Panc1 (cell line): ENCODE data around the gene KIF25. TPM values are rescaled to one million over a fixed set of nuclear protein-coding genes. Genes with fewer than 3 reads are reported as not detected.

Experiments used
- ATAC-seq: fragments of 200-7000 bp; cut with Tn5 transposase; 2 replicates; pipeline ENCODE4 v1.9.1; 2020; ENCODE audit warnings: mild to moderate bottlenecking, moderate library complexity
- BruUV-seq: library from RNA; stranded (reverse); fragments of 400-500 nt; replicated peaks from 2 replicates; lab custom pipeline; 2021; lab: Mats Ljungman, UMichigan
- CTCF ChIA-PET: fragments of 300-600 bp; sonication (Branson Sonifier 250); formaldehyde crosslinking; loops from one replicate; lab custom pipeline; 2022; ENCODE audit warnings: antibody characterized with exemption; lab: Charles Lee
- POLR2A ChIA-PET: fragments of 300-600 bp; sonication (Branson Sonifier 250); formaldehyde crosslinking; loops from one replicate; lab custom pipeline; 2022; ENCODE audit warnings: antibody characterized with exemption; lab: Charles Lee
- DNase-seq: peaks from one replicate; pipeline ENCODE4 v3.0.0-alpha.2; 2010; ENCODE audit warnings: low read depth, low spot score
- H3K27ac ChIP-seq: 2 replicates; pipeline ENCODE4 v1.5.1; 2011; ENCODE audit warnings: mild to moderate bottlenecking, low read length, inconsistent platforms
- H3K27me3 ChIP-seq: fragments of 200-500 bp; sonication (Bioruptor generic); 2 replicates; pipeline ENCODE4 v1.6.0; 2014; ENCODE audit warnings: low read length, inconsistent platforms; ENCODE audit not compliant: control insufficient read depth, insufficient read depth
- H3K36me3 ChIP-seq: fragments of 200-500 bp; sonication (Bioruptor generic); 2 replicates; pipeline ENCODE4 v1.5.1; 2014; ENCODE audit warnings: inconsistent platforms, mild to moderate bottlenecking, low read length, moderate library complexity; ENCODE audit not compliant: control insufficient read depth, insufficient read depth
- H3K4me1 ChIP-seq: 2 replicates; pipeline ENCODE4 v1.5.1; 2011; ENCODE audit warnings: inconsistent platforms, mild to moderate bottlenecking, low read length, moderate library complexity; ENCODE audit not compliant: control insufficient read depth, insufficient read depth
- H3K4me3 ChIP-seq, 2 experiments: 2 replicates each; pipeline ENCODE4 v1.5.1; 2011 to 2012; ENCODE audit warnings: low read depth in 2 of 2, low read length in 2 of 2, mild to moderate bottlenecking in 2 of 2, inconsistent platforms in 1 of 2, moderate library complexity in 1 of 2
- H3K9me3 ChIP-seq: fragments of 200-500 bp; sonication (Bioruptor generic); 2 replicates; pipeline ENCODE4 v1.5.1; 2014; ENCODE audit warnings: low read depth, mild to moderate bottlenecking, inconsistent platforms, low read length, moderate library complexity; ENCODE audit not compliant: control insufficient read depth, insufficient read depth
- POLR2AphosphoS5 ChIP-seq: IDR thresholded peaks from 2 replicates; pipeline ENCODE4 v1.6.1; 2012; ENCODE audit warnings: mild to moderate bottlenecking, low read depth, low read length, moderate library complexity
- SIN3A ChIP-seq: IDR thresholded peaks from 2 replicates; pipeline ENCODE4 v1.6.1; 2012; ENCODE audit warnings: low read depth, mild to moderate bottlenecking, low read length, moderate library complexity, borderline replicate concordance; ENCODE audit not compliant: insufficient read depth
- TCF7L2 ChIP-seq: IDR thresholded peaks from 2 replicates; pipeline ENCODE4 v1.6.1; 2011; ENCODE audit warnings: mild to moderate bottlenecking, low read depth, low read length, inconsistent platforms
- in situ Hi-C: cut with HindIII; loops from 2 replicates; pipeline ENCODE4 v1.10.0; 2016; ENCODE audit warnings: low sequenced_read_pairs, low pct_unique_long_range_greater_than_20kb
- intact Hi-C: fragments of 100-400 bp; cut with micrococcal nuclease; formaldehyde crosslinking; loops from one replicate; pipeline ENCODE4 v1.10.0; 2022; ENCODE audit not compliant: unreplicated experiment
- total RNA-seq: library from RNA; stranded (reverse); gene quantifications from one replicate; pipeline ENCODE4 v1.2.1, GENCODE V29; 2021; ENCODE audit not compliant: unreplicated experiment
- TF ChIP-seq, protein P1 (sequence below): fragments of 450-650 bp; IDR thresholded peaks from 2 replicates; pipeline ENCODE4 v1.5.1; 2017; ENCODE audit warnings: mild to moderate bottlenecking
- TF ChIP-seq, protein P2 (sequence below), 2 experiments: IDR thresholded peaks; 2 replicates each; pipeline ENCODE4 v1.6.1; 2011 to 2012; ENCODE audit warnings: low read depth in 2 of 2, control low read depth in 1 of 2, low read length in 1 of 2, mild to moderate bottlenecking in 1 of 2, moderate library complexity in 1 of 2; ENCODE audit not compliant: insufficient read depth in 1 of 2

The KIF25 gene
- total RNA-seq, 1 experiment from 2014 or later = 0.44 TPM

DNA sequence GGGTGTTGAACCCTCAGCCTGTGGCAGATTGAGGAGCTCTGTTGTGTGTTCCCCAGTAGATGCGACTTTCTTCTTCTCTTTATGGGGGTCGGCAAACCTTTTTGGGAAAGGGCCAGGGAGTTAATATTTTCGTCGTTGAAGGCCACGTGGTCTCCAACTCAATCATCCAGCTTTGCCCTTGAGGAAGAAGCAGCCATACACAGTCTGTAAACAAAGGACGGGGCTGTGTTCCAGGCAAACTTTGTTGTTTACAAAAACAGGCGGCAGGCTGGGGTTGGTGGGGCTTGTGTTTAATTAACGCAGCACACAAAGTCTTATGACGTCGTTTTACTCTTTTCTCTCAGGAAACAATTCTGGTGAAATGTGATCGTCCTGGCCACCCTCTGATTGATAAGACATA, 20.2 kb downstream of the KIF25 start:
- intact Hi-C loops = no loop called here
- peaks cover 8% of the 10 kb centered on the region for H3K4me1 ChIP-seq
- H3K27ac ChIP-seq = no peak overlapping the region
- ChIA-PET CTCF (no interaction called here), POLR2A (no interaction called here)
- no peak overlapping the region for H3K4me3 ChIP-seq
- H3K27me3 ChIP-seq = no peaks in the 10 kb centered on the region
- DNase-seq = no peak
- no TSS peak for BruUV-seq
- TF ChIP-seq SIN3A (no peak), POLR2AphosphoS5 (no peak), TCF7L2 (no peak)
- TF ChIP-seq, protein P1, sequence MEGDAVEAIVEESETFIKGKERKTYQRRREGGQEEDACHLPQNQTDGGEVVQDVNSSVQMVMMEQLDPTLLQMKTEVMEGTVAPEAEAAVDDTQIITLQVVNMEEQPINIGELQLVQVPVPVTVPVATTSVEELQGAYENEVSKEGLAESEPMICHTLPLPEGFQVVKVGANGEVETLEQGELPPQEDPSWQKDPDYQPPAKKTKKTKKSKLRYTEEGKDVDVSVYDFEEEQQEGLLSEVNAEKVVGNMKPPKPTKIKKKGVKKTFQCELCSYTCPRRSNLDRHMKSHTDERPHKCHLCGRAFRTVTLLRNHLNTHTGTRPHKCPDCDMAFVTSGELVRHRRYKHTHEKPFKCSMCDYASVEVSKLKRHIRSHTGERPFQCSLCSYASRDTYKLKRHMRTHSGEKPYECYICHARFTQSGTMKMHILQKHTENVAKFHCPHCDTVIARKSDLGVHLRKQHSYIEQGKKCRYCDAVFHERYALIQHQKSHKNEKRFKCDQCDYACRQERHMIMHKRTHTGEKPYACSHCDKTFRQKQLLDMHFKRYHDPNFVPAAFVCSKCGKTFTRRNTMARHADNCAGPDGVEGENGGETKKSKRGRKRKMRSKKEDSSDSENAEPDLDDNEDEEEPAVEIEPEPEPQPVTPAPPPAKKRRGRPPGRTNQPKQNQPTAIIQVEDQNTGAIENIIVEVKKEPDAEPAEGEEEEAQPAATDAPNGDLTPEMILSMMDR = no peak
- TF ChIP-seq, protein P2, sequence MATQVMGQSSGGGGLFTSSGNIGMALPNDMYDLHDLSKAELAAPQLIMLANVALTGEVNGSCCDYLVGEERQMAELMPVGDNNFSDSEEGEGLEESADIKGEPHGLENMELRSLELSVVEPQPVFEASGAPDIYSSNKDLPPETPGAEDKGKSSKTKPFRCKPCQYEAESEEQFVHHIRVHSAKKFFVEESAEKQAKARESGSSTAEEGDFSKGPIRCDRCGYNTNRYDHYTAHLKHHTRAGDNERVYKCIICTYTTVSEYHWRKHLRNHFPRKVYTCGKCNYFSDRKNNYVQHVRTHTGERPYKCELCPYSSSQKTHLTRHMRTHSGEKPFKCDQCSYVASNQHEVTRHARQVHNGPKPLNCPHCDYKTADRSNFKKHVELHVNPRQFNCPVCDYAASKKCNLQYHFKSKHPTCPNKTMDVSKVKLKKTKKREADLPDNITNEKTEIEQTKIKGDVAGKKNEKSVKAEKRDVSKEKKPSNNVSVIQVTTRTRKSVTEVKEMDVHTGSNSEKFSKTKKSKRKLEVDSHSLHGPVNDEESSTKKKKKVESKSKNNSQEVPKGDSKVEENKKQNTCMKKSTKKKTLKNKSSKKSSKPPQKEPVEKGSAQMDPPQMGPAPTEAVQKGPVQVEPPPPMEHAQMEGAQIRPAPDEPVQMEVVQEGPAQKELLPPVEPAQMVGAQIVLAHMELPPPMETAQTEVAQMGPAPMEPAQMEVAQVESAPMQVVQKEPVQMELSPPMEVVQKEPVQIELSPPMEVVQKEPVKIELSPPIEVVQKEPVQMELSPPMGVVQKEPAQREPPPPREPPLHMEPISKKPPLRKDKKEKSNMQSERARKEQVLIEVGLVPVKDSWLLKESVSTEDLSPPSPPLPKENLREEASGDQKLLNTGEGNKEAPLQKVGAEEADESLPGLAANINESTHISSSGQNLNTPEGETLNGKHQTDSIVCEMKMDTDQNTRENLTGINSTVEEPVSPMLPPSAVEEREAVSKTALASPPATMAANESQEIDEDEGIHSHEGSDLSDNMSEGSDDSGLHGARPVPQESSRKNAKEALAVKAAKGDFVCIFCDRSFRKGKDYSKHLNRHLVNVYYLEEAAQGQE (IDR thresholded peaks at IDR 0.05; ENCODE audit: insufficient read depth in 1 of 2, low read depth in 2 of 2, low read length in 1 of 2) = no peak
- ATAC-seq = no peak
- H3K36me3 ChIP-seq = no peaks in the 10 kb centered on the region
- in situ Hi-C loops = no loop called here
- no peaks in the 10 kb centered on the region for H3K9me3 ChIP-seq

DNA sequence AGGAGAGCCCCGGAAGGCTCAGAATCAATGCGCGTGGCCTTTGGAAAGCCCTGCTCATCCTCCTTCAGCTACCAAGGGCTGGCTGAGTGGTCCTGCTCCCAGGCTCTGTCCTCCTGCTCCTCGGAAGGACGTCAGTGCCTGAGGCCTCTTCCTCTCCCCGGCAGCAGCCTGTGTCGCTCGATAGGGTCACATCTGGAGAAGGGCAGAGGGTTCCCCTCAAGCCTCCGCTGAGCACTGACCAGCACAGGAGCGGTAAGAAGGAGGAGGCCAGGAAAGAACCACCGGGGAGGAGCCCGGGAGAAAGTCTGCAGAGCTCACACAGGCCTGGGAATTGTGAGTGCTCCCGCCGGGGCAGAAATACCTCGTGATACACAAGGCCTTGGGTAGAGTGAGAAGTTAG, 21.2 kb downstream of the KIF25 start:
- BruUV-seq = no TSS peak
- ATAC-seq (no peak), DNase-seq (no peak)
- no peaks in the 10 kb centered on the region for H3K36me3 ChIP-seq
- no peaks in the 10 kb centered on the region for H3K9me3 ChIP-seq
- in situ Hi-C loops = no loop called here
- POLR2A ChIA-PET = no interaction called here
- CTCF ChIA-PET = no interaction called here
- no peaks in the 10 kb centered on the region for H3K27me3 ChIP-seq
- no peak overlapping the region for H3K4me3 ChIP-seq
- no peak overlapping the region for H3K27ac ChIP-seq
- intact Hi-C loops = no loop called here
- peaks cover 13% of the 10 kb centered on the region for H3K4me1 ChIP-seq
- TF ChIP-seq, protein P2 (IDR thresholded peaks at IDR 0.05; ENCODE audit: insufficient read depth in 1 of 2, low read depth in 2 of 2, low read length in 1 of 2) = no peak
- TF ChIP-seq POLR2AphosphoS5 (no peak), SIN3A (no peak), TCF7L2 (no peak)
- TF ChIP-seq, protein P1 = no peak
